ENCODE measurements around the gene COL4A2.

Gene COL4A2

DNA sequence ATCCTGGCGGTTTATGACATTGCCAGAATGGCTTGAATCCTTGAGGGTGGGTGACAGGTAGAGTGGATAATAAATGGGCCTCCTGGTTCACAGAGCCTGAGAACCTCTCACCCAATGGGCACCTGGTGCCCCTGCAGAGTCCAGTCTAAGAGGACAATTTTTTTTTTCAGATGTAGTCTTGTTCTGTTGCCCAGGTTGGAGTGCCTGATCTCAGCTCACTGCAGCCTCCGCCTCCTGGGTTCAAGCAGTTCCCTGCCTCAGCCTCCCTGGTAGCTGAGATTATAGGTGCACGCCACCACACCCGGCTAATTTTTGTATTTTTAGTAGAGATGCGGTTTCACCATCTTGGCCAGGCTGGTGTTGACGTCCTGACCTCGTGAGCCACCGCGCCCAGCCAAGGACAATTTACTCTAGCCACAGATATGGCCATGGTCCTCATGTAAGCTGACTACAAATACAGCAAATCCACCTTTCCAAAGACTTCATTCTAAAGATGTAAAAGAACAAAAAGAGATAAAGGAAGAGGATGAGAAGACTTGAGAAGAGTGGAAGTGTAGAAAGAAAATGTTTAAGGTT, 33.0 kb downstream of the COL4A2 start:
- no peak overlapping the region for H3K4me3 ChIP-seq (ENCODE audit: low read length)
- TF ChIP-seq, protein P1, sequence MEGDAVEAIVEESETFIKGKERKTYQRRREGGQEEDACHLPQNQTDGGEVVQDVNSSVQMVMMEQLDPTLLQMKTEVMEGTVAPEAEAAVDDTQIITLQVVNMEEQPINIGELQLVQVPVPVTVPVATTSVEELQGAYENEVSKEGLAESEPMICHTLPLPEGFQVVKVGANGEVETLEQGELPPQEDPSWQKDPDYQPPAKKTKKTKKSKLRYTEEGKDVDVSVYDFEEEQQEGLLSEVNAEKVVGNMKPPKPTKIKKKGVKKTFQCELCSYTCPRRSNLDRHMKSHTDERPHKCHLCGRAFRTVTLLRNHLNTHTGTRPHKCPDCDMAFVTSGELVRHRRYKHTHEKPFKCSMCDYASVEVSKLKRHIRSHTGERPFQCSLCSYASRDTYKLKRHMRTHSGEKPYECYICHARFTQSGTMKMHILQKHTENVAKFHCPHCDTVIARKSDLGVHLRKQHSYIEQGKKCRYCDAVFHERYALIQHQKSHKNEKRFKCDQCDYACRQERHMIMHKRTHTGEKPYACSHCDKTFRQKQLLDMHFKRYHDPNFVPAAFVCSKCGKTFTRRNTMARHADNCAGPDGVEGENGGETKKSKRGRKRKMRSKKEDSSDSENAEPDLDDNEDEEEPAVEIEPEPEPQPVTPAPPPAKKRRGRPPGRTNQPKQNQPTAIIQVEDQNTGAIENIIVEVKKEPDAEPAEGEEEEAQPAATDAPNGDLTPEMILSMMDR (conservative IDR thresholded peaks at IDR 0.05; ENCODE audit: low read length), result no peak
- no peak for DNase-seq (ENCODE audit: low read depth)

DNA sequence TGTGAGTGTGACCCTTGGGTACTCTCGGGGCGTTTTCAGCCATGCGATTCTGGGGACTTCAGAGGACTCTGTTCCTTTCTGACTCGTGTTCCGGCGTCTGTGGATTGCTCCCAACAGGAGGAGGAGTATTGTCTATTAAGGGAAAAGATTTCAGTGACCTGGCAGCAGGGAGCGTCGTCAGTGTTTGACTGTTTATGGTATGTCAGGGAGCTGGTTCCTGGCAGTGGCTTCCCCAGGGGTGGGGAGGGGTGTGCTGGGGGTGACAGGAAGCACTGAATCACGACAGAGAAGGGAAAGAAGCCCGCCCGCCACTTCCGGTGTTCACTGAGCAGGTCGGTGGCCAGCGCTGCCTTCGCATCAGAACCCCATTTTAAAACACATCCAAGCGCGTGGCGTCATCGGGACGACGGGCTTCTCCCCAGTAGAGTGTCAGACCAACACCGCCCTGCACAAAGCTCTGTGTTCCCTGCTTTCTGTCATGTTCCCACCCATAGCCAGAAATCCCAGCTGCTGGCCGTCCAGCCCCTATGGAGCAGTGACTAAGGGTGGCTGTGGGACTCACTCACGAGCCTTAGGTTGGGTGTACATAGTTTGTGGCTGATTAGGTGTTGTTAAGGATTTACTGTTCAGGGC, 33.8 kb downstream of the COL4A2 start:
- TF ChIP-seq, protein P1 (conservative IDR thresholded peaks at IDR 0.05; ENCODE audit: low read length), result no peak
- no peak overlapping the region for H3K4me3 ChIP-seq (ENCODE audit: low read length)
- peak; percentile 74 for DNase-seq (ENCODE audit: low read depth)

- no peak overlapping the region for H3K4me3 ChIP-seq (ENCODE audit: low read length)
- DNase-seq (ENCODE audit: low read depth), result no peak
- TF ChIP-seq, protein P1 (conservative IDR thresholded peaks at IDR 0.05; ENCODE audit: low read length), result no peak
Measured at GRCh38 chr13:110341445-110342244, 34.6 kb downstream of the COL4A2 start.

GRCh38 chr13:110342474-110342873, 35.4 kb downstream of the COL4A2 start:
- no peak for DNase-seq (ENCODE audit: low read depth)
- TF ChIP-seq, protein P1 (conservative IDR thresholded peaks at IDR 0.05; ENCODE audit: low read length), result no peak
- H3K4me3 ChIP-seq (ENCODE audit: low read length), result no peak overlapping the region

DNA sequence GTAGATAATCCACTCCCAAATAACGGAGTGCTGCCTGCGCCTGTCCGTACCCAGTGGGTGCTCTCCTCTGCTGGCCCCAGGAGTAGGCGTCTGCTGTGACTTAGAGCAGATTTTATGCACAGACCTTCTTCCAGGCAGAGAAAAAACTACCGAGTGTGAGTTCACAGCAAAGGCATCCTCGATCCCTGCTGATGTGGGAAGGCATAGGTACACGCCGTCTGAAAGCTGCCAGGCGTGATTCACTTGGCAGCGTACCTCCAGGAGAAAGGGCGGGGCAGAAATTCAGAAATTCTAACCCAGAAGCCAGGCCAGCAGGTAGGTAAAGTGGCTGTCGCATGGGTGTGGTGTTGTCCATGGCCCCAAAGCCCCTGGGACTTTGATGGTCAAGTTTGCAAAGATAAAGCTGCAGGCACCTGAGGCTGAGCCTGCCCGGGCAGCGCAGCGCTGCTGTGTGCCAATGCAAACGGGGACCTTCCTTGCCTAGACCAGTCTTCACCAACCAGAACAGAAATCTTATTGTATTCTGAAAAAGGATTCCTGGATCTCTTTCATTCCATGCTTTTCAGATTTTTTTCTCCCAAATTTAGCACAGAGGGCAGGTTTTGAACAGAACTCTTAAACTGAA, 36.3 kb downstream of the COL4A2 start:
- TF ChIP-seq, protein P1 (conservative IDR thresholded peaks at IDR 0.05; ENCODE audit: low read length), result no peak
- H3K4me3 ChIP-seq (ENCODE audit: low read length), result no peak overlapping the region
- no peak for DNase-seq (ENCODE audit: low read depth)

DNA sequence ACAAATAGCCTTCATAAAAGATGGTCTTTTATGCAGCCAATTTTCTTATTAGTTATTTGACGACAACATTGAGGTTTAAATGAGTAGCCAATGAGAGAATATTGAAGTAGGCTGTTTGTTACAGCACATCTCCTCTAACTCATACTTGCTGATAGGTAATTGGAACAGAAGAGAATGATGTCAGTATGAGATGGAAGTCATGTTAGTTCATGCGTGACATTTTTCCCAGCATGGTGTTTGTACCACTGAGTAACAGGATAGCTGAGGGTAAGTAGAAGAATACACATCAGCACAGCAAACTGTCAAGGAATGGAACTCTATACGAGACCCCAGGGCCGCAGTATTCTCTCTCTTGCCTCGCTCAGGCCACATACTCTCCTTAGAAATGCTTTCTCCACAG, 37.2 kb downstream of the COL4A2 start:
- H3K4me3 ChIP-seq (ENCODE audit: low read length), result no peak overlapping the region
- TF ChIP-seq, protein P1 (conservative IDR thresholded peaks at IDR 0.05; ENCODE audit: low read length), result no peak
- no peak for DNase-seq (ENCODE audit: low read depth)

Data from AG10803 (cell line).